Caco-2 (cell line): ENCODE data around the gene AFTPH. TPM values are rescaled to one million over a fixed set of nuclear protein-coding genes. Genes with fewer than 3 reads are reported as not detected.

Experiments
- BruUV-seq: library from RNA; stranded (reverse); fragments of 400-500 nt; replicated peaks from 2 replicates; lab custom pipeline; 2021; lab: Mats Ljungman, UMichigan
- CTCF ChIA-PET: fragments of 300-600 bp; sonication (Branson Sonifier 250); formaldehyde crosslinking; loops from one replicate; lab custom pipeline; 2022; ENCODE audit warnings: antibody characterized with exemption; lab: Charles Lee
- POLR2A ChIA-PET: fragments of 300-600 bp; sonication (Branson Sonifier 250); formaldehyde crosslinking; loops from one replicate; lab custom pipeline; 2022; ENCODE audit warnings: antibody characterized with exemption; lab: Charles Lee
- DNase-seq, 2 experiments: peaks; one replicate each; pipeline versions ENCODE4 v3.0.0 to v3.0.0-alpha.2; 2020 to 2022
- H3K27me3 ChIP-seq: replicated peaks from 2 replicates; pipeline ENCODE4 v1.6.0; 2011; ENCODE audit warnings: low read length; ENCODE audit not compliant: control insufficient read depth, insufficient read depth
- H3K36me3 ChIP-seq: 2 replicates; pipeline ENCODE4 v1.5.1; 2011; ENCODE audit warnings: low read length; ENCODE audit not compliant: control insufficient read depth, insufficient read depth
- H3K4me1 ChIP-seq: fragments of 250-450 bp; sonication (Bioruptor Pico); 2 replicates; pipeline ENCODE4 v1.5.1; 2020; ENCODE audit warnings: mild to moderate bottlenecking
- H3K4me3 ChIP-seq: 2 replicates; pipeline ENCODE4 v1.5.1; 2011; ENCODE audit warnings: low read depth, mild to moderate bottlenecking, control low read depth, low read length
- H3K9me3 ChIP-seq: fragments of 250-450 bp; sonication (Bioruptor Pico); 2 replicates; pipeline ENCODE4 v1.5.1; 2020; ENCODE audit warnings: mild to moderate bottlenecking, moderate library complexity
- H3K27ac Mint-ChIP-seq: one replicate; pipeline ENCODE4 v1.8.0; 2022; ENCODE audit warnings: mixed read lengths; ENCODE audit not compliant: unreplicated experiment
- H3K27me3 Mint-ChIP-seq: one replicate; pipeline ENCODE4 v1.8.0; 2022; ENCODE audit warnings: mixed read lengths; ENCODE audit not compliant: insufficient read depth, unreplicated experiment
- H3K36me3 Mint-ChIP-seq: one replicate; pipeline ENCODE4 v1.8.0; 2022; ENCODE audit warnings: mild to moderate bottlenecking, mixed read lengths; ENCODE audit not compliant: insufficient read depth, unreplicated experiment
- H3K4me1 Mint-ChIP-seq: one replicate; pipeline ENCODE4 v1.8.0; 2022; ENCODE audit warnings: low read depth, mixed read lengths; ENCODE audit not compliant: unreplicated experiment
- H3K4me3 Mint-ChIP-seq: one replicate; pipeline ENCODE4 v1.8.0; 2022; ENCODE audit warnings: mild to moderate bottlenecking, moderate library complexity, mixed read lengths; ENCODE audit not compliant: unreplicated experiment
- H3K9me3 Mint-ChIP-seq: one replicate; pipeline ENCODE4 v1.8.0; 2022; ENCODE audit warnings: mixed read lengths; ENCODE audit not compliant: unreplicated experiment
- CTCF ChIP-seq, 2 experiments: fragments of 200-600 bp in 1 of 2; IDR thresholded peaks; 1 replicate in 1 of 2; 2 replicates in 1 of 2; pipeline versions ENCODE4 v1.5.1 to v1.8.0; 2011 to 2022; ENCODE audit warnings: antibody characterized with exemption in 1 of 2, control low read depth in 1 of 2, inconsistent platforms in 1 of 2, low read depth in 1 of 2, low read length in 1 of 2, mild to moderate bottlenecking in 1 of 2, moderate library complexity in 1 of 2; ENCODE audit not compliant: insufficient read depth in 1 of 2, severe bottlenecking in 1 of 2, unreplicated experiment in 1 of 2
- intact Hi-C: fragments of 100-400 bp; cut with micrococcal nuclease; formaldehyde crosslinking; loops from one replicate; pipeline ENCODE4 v1.10.0; 2022; ENCODE audit not compliant: unreplicated experiment
- total RNA-seq: library from RNA; stranded (reverse); gene quantifications from 2 replicates; pipeline ENCODE4 v1.2.3, GENCODE V29; 2022

The AFTPH gene
- total RNA-seq, 1 experiment from 2014 or later: 30.1 TPM

- H3K36me3 Mint-ChIP-seq: no peaks in the 10 kb centered on the region
- DNase-seq: no peak
- intact Hi-C loops: no loop called here
- no peak overlapping the region for H3K27ac Mint-ChIP-seq
- H3K4me3 ChIP-seq: no peak overlapping the region
- H3K4me3 Mint-ChIP-seq: no peak overlapping the region
- ChIA-PET CTCF (interaction anchor here (0.7 to 1.2 kb wide), 4 partner anchors 9 to 77 kb away, joined by 3 to 5 read pairs (median 4); partner anchors contain the start of gene SERTAD2), POLR2A (interaction anchor here (0.5 kb wide), 1 partner anchor 15 kb away, joined by 10 read pairs; no protein-coding TSS in a partner anchor)
- H3K4me1 Mint-ChIP-seq: peaks cover 6% of the 10 kb centered on the region
- TF ChIP-seq CTCF (IDR thresholded peaks at IDR 0.05; ENCODE audit: insufficient read depth in 1 of 2, low read depth in 1 of 2, low read length in 1 of 2, severe bottlenecking in 1 of 2, unreplicated experiment in 1 of 2): no peak
- no TSS peak for BruUV-seq
- H3K9me3 Mint-ChIP-seq: no peaks in the 10 kb centered on the region
- no peaks in the 10 kb centered on the region for H3K9me3 ChIP-seq
- H3K36me3 ChIP-seq: no peaks in the 10 kb centered on the region
- no peaks in the 10 kb centered on the region for H3K27me3 Mint-ChIP-seq
- H3K27me3 ChIP-seq: no peaks in the 10 kb centered on the region; the same call in 1 of the 2 replicates
- H3K4me1 ChIP-seq: no peaks in the 10 kb centered on the region
Measured at GRCh38 chr2:64615844-64616536, 91.9 kb downstream of the AFTPH start.

- H3K27me3 ChIP-seq: no peaks in the 10 kb centered on the region; the same call in 1 of the 2 replicates
- intact Hi-C loops: no loop called here
- Mint-ChIP-seq H3K36me3 (no peaks in the 10 kb centered on the region), H3K9me3 (no peaks in the 10 kb centered on the region), H3K4me3 (no peak overlapping the region), H3K27ac (peak overlapping the region; percentile 8), H3K4me1 (peaks cover 6% of the 10 kb centered on the region), H3K27me3 (no peaks in the 10 kb centered on the region)
- no peak for TF ChIP-seq CTCF (IDR thresholded peaks at IDR 0.05; ENCODE audit: insufficient read depth in 1 of 2, low read depth in 1 of 2, low read length in 1 of 2, severe bottlenecking in 1 of 2, unreplicated experiment in 1 of 2)
- BruUV-seq: no TSS peak
- ChIA-PET CTCF (interaction anchor here (0.6 to 1.6 kb wide), 4 partner anchors 10 to 285 kb away, joined by 3 to 5 read pairs (median 4); no protein-coding TSS in a partner anchor), POLR2A (interaction anchor here (0.5 to 0.7 kb wide), 2 partner anchors 29 to 36 kb away, joined by 3 read pairs; partner anchors contain the start of gene SERTAD2)
- no peaks in the 10 kb centered on the region for H3K9me3 ChIP-seq
- DNase-seq: no peak
- no peak overlapping the region for H3K4me3 ChIP-seq
- H3K4me1 ChIP-seq: no peaks in the 10 kb centered on the region
- no peaks in the 10 kb centered on the region for H3K36me3 ChIP-seq
Measured at GRCh38 chr2:64617631-64618151, 93.6 kb downstream of the AFTPH start.

- peaks cover 4% of the 10 kb centered on the region for H3K36me3 Mint-ChIP-seq
- no peaks in the 10 kb centered on the region for H3K27me3 Mint-ChIP-seq
- no peak for DNase-seq
- no peaks in the 10 kb centered on the region; the same call in 1 of the 2 replicates for H3K27me3 ChIP-seq
- intact Hi-C loops: no loop called here
- no peak overlapping the region for H3K27ac Mint-ChIP-seq
- no peaks in the 10 kb centered on the region for H3K9me3 ChIP-seq
- no peaks in the 10 kb centered on the region for H3K9me3 Mint-ChIP-seq
- BruUV-seq: no TSS peak
- no peaks in the 10 kb centered on the region for H3K36me3 ChIP-seq
- no peaks in the 10 kb centered on the region for H3K4me1 ChIP-seq
- no peak overlapping the region for H3K4me3 ChIP-seq
- ChIA-PET CTCF (no interaction called here), POLR2A (no interaction called here)
- no peak for TF ChIP-seq CTCF (IDR thresholded peaks at IDR 0.05; ENCODE audit: insufficient read depth in 1 of 2, low read depth in 1 of 2, low read length in 1 of 2, severe bottlenecking in 1 of 2, unreplicated experiment in 1 of 2)
- peaks cover 10% of the 10 kb centered on the region for H3K4me1 Mint-ChIP-seq
- H3K4me3 Mint-ChIP-seq: no peak overlapping the region
Measured at GRCh38 chr2:64620661-64621060, 96.5 kb downstream of the AFTPH start.
